K562 (cell line): ENCODE results near the gene RNLS. TPM values are rescaled to one million over a fixed set of nuclear protein-coding genes. Genes with fewer than 3 reads are reported as not detected.

Experiments
- ATAC-seq: fragments of 200-7000 bp; cut with Tn5 transposase; 3 replicates; pipeline ENCODE4 v1.9.1; 2020; ENCODE audit warnings: moderate library complexity
- BruUV-seq: library from RNA; stranded (reverse); fragments of 400-500 nt; replicated peaks from 2 replicates; lab custom pipeline; 2021; lab: Mats Ljungman, UMichigan
- CTCF ChIA-PET: fragments of 300-600 bp; formaldehyde crosslinking; extraction: SDS; loops from one replicate; lab custom pipeline; 2021; ENCODE audit warnings: low intra/inter-chr PET ratio; lab: Yijun Ruan, JAX
- POLR2A ChIA-PET: fragments of 300-600, 350-650 bp; sonication (Branson Sonifier 250); formaldehyde crosslinking; extraction: SDS; loops from one replicate; lab custom pipeline; 2021; ENCODE audit warnings: antibody characterized with exemption, inconsistent platforms; lab: Yijun Ruan, JAX
- DNase-seq, 4 experiments: peaks; one replicate each; pipeline versions ENCODE4 v3.0.0 to v3.0.0-alpha.2; 2011 to 2018; ENCODE audit warnings: low spot score in 3 of 4, mixed read lengths in 3 of 4; ENCODE audit errors: extremely low read depth in 1 of 4
- FAIRE-seq: peaks from 2 replicates; lab custom pipeline; 2011; peaks lifted over from hg19 to GRCh38; lab: Jason Lieb, UNC
- H2AFZ ChIP-seq: 2 replicates; pipeline ENCODE4 v1.6.0; 2011; ENCODE audit warnings: low read depth, low read length, control low read depth, inconsistent platforms
- H3K27ac ChIP-seq: fragments of 200-600 bp; 3 replicates; pipeline ENCODE4 v1.8.0; 2011; ENCODE audit warnings: low read depth, mild to moderate bottlenecking, control low read depth, inconsistent platforms, low read length, moderate library complexity, mixed read lengths; ENCODE audit errors: extremely low read depth
- H3K27me3 ChIP-seq, 2 experiments: fragments of 300-600 bp in 1 of 2; 2 replicates in 1 of 2; 3 replicates in 1 of 2; pipeline versions ENCODE4 v1.6.0 to v1.8.0; 2011; ENCODE audit warnings: inconsistent platforms in 2 of 2, low read length in 2 of 2, mild to moderate bottlenecking in 1 of 2, mixed read lengths in 1 of 2, moderate library complexity in 1 of 2; ENCODE audit not compliant: control insufficient read depth in 2 of 2, insufficient read depth in 2 of 2
- H3K36me3 ChIP-seq: fragments of 300-600 bp; 3 replicates; pipeline ENCODE4 v1.8.0; 2011; ENCODE audit warnings: mild to moderate bottlenecking, low read length, inconsistent platforms; ENCODE audit not compliant: control insufficient read depth, insufficient read depth
- H3K4me1 ChIP-seq, 2 experiments: fragments of 200-600 bp in 1 of 2; replicated peaks in 1 of 2; 2 replicates in 1 of 2; 3 replicates in 1 of 2; pipeline versions ENCODE4 v1.5.1 to v1.8.0; 2011; ENCODE audit warnings: inconsistent platforms in 2 of 2, low read length in 2 of 2, mild to moderate bottlenecking in 1 of 2, mixed read lengths in 1 of 2, moderate library complexity in 1 of 2; ENCODE audit not compliant: control insufficient read depth in 2 of 2, insufficient read depth in 2 of 2
- H3K4me2 ChIP-seq: 2 replicates; pipeline ENCODE4 v1.6.1; 2011; ENCODE audit warnings: low read length, control low read depth, inconsistent platforms, mixed read lengths; ENCODE audit not compliant: insufficient read depth
- H3K4me3 ChIP-seq: fragments of 200-600 bp; sonication (generic), shearing (Covaris generic); 2 replicates; pipeline ENCODE4 v1.5.1; 2016; ENCODE audit warnings: control low read depth, inconsistent platforms
- H3K79me2 ChIP-seq: fragments of 200-600 bp; 3 replicates; pipeline ENCODE4 v1.8.0; 2011; ENCODE audit warnings: low read length, inconsistent platforms; ENCODE audit not compliant: control insufficient read depth, insufficient read depth
- H3K9ac ChIP-seq, 2 experiments: 2 replicates each; pipeline versions ENCODE4 v1.6.0 to v1.6.1; 2011; ENCODE audit warnings: low read depth in 2 of 2, low read length in 2 of 2, control low read depth in 1 of 2, inconsistent platforms in 1 of 2, mild to moderate bottlenecking in 1 of 2, mixed read lengths in 1 of 2; ENCODE audit not compliant: insufficient read depth in 1 of 2
- H3K9me1 ChIP-seq: one replicate; pipeline ENCODE4 v1.6.0; 2011; ENCODE audit warnings: inconsistent platforms, mild to moderate bottlenecking, low read length, moderate library complexity; ENCODE audit not compliant: control insufficient read depth, insufficient read depth
- H3K9me3 ChIP-seq: replicated peaks from 2 replicates; pipeline ENCODE4 v1.5.1; 2011; ENCODE audit warnings: low read depth, low read length, inconsistent platforms; ENCODE audit not compliant: control insufficient read depth, insufficient read depth
- H4K20me1 ChIP-seq: replicated peaks from 2 replicates; pipeline ENCODE4 v1.6.1; 2011; ENCODE audit warnings: low read length, inconsistent platforms, mixed read lengths; ENCODE audit not compliant: control insufficient read depth, insufficient read depth
- ZBTB49 ChIP-seq: sonication (generic); formaldehyde crosslinking; IDR thresholded peaks from 2 replicates; pipeline ENCODE4 v1.8.0; 2022; ENCODE audit warnings: missing genetic modification reagents, mild to moderate bottlenecking, borderline replicate concordance
- WGBS: fragments of 100-300 bp; shearing (Covaris generic); methylation state at CpG from one replicate; pipeline ENCODE4 v1.1.6; 2016; ENCODE audit warnings: low coverage, mixed read lengths; ENCODE audit not compliant: insufficient coverage; ENCODE audit errors: missing lambda C conversion rate; 5-methylcytosine and 5-hydroxymethylcytosine counted together
- in situ Hi-C: fragments of 300-500 bp; cut with MboI; formaldehyde crosslinking; loops from 4 replicates; pipeline ENCODE4 v1.15.0; 2018; ENCODE audit warnings: inconsistent platforms, mixed read lengths
- intact Hi-C: fragments of 100-400 bp; cut with micrococcal nuclease; formaldehyde crosslinking; loops from 2 replicates; pipeline ENCODE4 v1.14.2; 2022
- polyA plus RNA-seq, 8 experiments: library from polyadenylated mRNA; depleted of rRNA in 4 of 8; stranded (reverse) in 5 of 8; unstranded in 3 of 8; fragments of >200 nt; fragmentation: Nextera tagmentation in 2 of 8; fragmentation: Illumina TruSeq in 1 of 8; extraction: Ambion mirVana in 2 of 8; extraction: Trizol in 1 of 8; gene quantifications; 2 replicates each; pipeline versions ENCODE4 v1.2.1 to v1.2.3, GENCODE V29; 2011 to 2014; ENCODE audit warnings: inconsistent platforms in 1 of 8, missing spikeins in 1 of 8
- total RNA-seq, 7 experiments: library from RNA; depleted of rRNA in 6 of 7; stranded (reverse); fragments of >200 nt in 6 of 7; fragmentation: Illumina TruSeq in 2 of 7; extraction: Trizol in 2 of 7; gene quantifications; 2 replicates each; pipeline versions ENCODE4 v1.2.1 to v1.2.3, GENCODE V29; 2011 to 2021; ENCODE audit warnings: low replicate concordance in 1 of 7

Gene RNLS
- total and polyA plus RNA-seq, 9 of the 15 experiments (the other 6 are each of a cell fraction or from before 2014, with no cell fraction given): 0.14 to 0.72 (median 0.41) TPM; not detected in 3

- ChIA-PET POLR2A (no interaction called here), CTCF (no interaction called here)
- WGBS: 0% methylated on average over 3 of the region's 3 CpGs
These were observed 52.3 kb downstream of the RNLS start for GRCh38 chr10:88530629-88531391.

More at GRCh38 chr10:88530629-88531391, 52.3 kb downstream of the RNLS start:
- DNase-seq (no peak), ATAC-seq (no peak), FAIRE-seq (no peak)
- Histone ChIP-seq H3K27me3 (no peaks in the 10 kb centered on the region), H4K20me1 (no peaks in the 10 kb centered on the region), H3K9ac (no peak overlapping the region), H3K9me3 (no peaks in the 10 kb centered on the region), H3K4me1 (no peaks in the 10 kb centered on the region), H3K4me2 (no peak overlapping the region), H3K9me1 (no peaks in the 10 kb centered on the region), H3K79me2 (no peaks in the 10 kb centered on the region), H3K27ac (no peak overlapping the region), H2AFZ (no peak overlapping the region), H3K36me3 (no peaks in the 10 kb centered on the region), H3K4me3 (no peak overlapping the region)
- in situ Hi-C loops: no loop called here
- intact Hi-C loops: no loop called here
- no peak for TF ChIP-seq ZBTB49
- BruUV-seq: no TSS peak
